ENCODE measurements around the gene TLR10. TPM values are rescaled to one million over a fixed set of nuclear protein-coding genes. Genes with fewer than 3 reads are reported as not detected.

The TLR10 gene
- total and polyA plus RNA-seq, 2 donors (not counting 3 experiments of a cell fraction or from before 2014, with no cell fraction given), result not detected

DNA sequence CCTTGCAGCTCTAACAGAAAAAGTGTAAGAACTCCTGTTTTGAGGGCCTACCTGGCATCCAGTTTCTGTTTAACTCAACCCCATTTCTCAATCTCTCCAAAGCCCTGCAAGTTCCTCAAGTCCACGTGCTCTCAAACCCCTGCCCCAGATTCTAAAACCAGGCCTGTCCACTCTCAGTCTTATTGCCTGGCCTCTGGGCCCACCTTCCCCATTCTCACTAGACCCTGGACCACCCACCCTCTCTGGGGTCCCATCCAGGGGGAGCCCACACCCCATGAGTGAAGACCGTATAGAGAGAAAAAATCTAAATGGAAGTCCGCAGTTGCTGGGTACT, 58.3 kb downstream of the TLR10 start:
- Histone ChIP-seq H3K9me1 (replicated peaks; ENCODE audit: control insufficient read depth, extremely low read depth, insufficient read depth, low read length) (no peaks in the 10 kb centered on the region), H3K9me3 (replicated peaks; ENCODE audit: control insufficient read depth, insufficient read depth, low read length) (no peaks in the 10 kb centered on the region), H2AFZ (ENCODE audit: low read depth, low read length) (no peak overlapping the region), H3K27me3 (ENCODE audit: control insufficient read depth in 2 of 2, insufficient read depth in 2 of 2, low read length in 2 of 2) (no peaks in the 10 kb centered on the region), H3K9ac (replicated peaks; ENCODE audit: extremely low read depth, insufficient read depth, low read length) (no peak overlapping the region), H3K79me2 (ENCODE audit: control insufficient read depth, insufficient read depth, low read length) (no peaks in the 10 kb centered on the region), H3K27ac (ENCODE audit: insufficient read depth, low read depth, low read length) (no peak overlapping the region), H4K20me1 (replicated peaks; ENCODE audit: control insufficient read depth, extremely low read depth, insufficient read depth, low read length) (no peaks in the 10 kb centered on the region), H3K4me3 (replicated peaks in 1 of 3; ENCODE audit: insufficient read depth in 1 of 3, low read depth in 1 of 3, low read length in 3 of 3) (no peak overlapping the region), H3K4me2 (ENCODE audit: insufficient read depth, low read length) (no peak overlapping the region), H3K36me3 (ENCODE audit: control insufficient read depth in 2 of 2, extremely low read depth in 1 of 2, insufficient read depth in 2 of 2, low read length in 2 of 2) (no peaks in the 10 kb centered on the region), H3K4me1 (ENCODE audit: control insufficient read depth, extremely low read depth, insufficient read depth, low read length) (peaks cover 7% of the 10 kb centered on the region)
- no TSS peak for BruUV-seq (replicated peaks)
- TF ChIP-seq, protein P1, sequence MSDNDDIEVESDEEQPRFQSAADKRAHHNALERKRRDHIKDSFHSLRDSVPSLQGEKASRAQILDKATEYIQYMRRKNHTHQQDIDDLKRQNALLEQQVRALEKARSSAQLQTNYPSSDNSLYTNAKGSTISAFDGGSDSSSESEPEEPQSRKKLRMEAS (IDR thresholded peaks at IDR 0.05; ENCODE audit: insufficient read depth, insufficient read length), result no peak
- TF ChIP-seq JUN (IDR thresholded peaks at IDR 0.05; ENCODE audit: borderline replicate concordance, insufficient read depth, insufficient read length, low read depth) (no peak), MYC (IDR thresholded peaks at IDR 0.05; ENCODE audit: low read depth, low read length) (no peak), CTCF (IDR thresholded peaks at IDR 0.05; ENCODE audit: extremely low read depth in 1 of 2, insufficient read depth in 1 of 2, low read depth in 1 of 2, low read length in 2 of 2) (no peak), POLR2AphosphoS5 (IDR thresholded peaks at IDR 0.05; ENCODE audit: insufficient read depth, low read depth, low read length) (no peak), GATA2 (IDR thresholded peaks at IDR 0.05; ENCODE audit: insufficient read depth, insufficient read length, low read depth, low read length) (no peak), FOS (IDR thresholded peaks at IDR 0.05; ENCODE audit: borderline replicate concordance, insufficient read depth, low read length) (no peak), EZH2 (IDR thresholded peaks at IDR 0.05; ENCODE audit: borderline replicate concordance, low read depth, low read length, severe bottlenecking) (no peak), POLR2A (IDR thresholded peaks at IDR 0.05; ENCODE audit: low read depth, low read length) (no peak)
- no peak for FAIRE-seq
- DNase-seq (ENCODE audit: low read depth, low spot score), result no peak
- ChIA-PET CTCF (interaction anchor here (0.7 to 2.1 kb wide), 5 partner anchors 37 to 550 kb away, joined by 3 to 14 read pairs (median 3); no protein-coding TSS in a partner anchor), POLR2A (no interaction called here)
- dilution Hi-C loops (cut with MboI; ENCODE audit: extremely low pct_ligation_motif_present, low sequenced_read_pairs) (no loop called here), intact Hi-C loops (cut with micrococcal nuclease) (no loop called here)

All from endothelial cell of umbilical vein (primary cell).